DMS 273 (cell line): ENCODE results near the gene PCDH11Y.
"Not testable (repeated sequence)": the region's sequence is repeated elsewhere in the genome, so short reads cannot be mapped to it uniquely, and the experiment has no call there.

Source experiments
- DNase-seq: peaks from one replicate; lab custom pipeline; 2025; ENCODE audit not compliant: unreplicated experiment; lab: John Stamatoyannopoulos, UW

The PCDH11Y gene, protein sequence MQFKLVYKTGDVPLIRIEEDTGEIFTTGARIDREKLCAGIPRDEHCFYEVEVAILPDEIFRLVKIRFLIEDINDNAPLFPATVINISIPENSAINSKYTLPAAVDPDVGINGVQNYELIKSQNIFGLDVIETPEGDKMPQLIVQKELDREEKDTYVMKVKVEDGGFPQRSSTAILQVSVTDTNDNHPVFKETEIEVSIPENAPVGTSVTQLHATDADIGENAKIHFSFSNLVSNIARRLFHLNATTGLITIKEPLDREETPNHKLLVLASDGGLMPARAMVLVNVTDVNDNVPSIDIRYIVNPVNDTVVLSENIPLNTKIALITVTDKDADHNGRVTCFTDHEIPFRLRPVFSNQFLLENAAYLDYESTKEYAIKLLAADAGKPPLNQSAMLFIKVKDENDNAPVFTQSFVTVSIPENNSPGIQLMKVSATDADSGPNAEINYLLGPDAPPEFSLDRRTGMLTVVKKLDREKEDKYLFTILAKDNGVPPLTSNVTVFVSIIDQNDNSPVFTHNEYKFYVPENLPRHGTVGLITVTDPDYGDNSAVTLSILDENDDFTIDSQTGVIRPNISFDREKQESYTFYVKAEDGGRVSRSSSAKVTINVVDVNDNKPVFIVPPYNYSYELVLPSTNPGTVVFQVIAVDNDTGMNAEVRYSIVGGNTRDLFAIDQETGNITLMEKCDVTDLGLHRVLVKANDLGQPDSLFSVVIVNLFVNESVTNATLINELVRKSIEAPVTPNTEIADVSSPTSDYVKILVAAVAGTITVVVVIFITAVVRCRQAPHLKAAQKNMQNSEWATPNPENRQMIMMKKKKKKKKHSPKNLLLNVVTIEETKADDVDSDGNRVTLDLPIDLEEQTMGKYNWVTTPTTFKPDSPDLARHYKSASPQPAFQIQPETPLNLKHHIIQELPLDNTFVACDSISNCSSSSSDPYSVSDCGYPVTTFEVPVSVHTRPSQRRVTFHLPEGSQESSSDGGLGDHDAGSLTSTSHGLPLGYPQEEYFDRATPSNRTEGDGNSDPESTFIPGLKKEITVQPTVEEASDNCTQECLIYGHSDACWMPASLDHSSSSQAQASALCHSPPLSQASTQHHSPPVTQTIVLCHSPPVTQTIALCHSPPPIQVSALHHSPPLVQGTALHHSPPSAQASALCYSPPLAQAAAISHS (N-terminal part only)

DNA sequence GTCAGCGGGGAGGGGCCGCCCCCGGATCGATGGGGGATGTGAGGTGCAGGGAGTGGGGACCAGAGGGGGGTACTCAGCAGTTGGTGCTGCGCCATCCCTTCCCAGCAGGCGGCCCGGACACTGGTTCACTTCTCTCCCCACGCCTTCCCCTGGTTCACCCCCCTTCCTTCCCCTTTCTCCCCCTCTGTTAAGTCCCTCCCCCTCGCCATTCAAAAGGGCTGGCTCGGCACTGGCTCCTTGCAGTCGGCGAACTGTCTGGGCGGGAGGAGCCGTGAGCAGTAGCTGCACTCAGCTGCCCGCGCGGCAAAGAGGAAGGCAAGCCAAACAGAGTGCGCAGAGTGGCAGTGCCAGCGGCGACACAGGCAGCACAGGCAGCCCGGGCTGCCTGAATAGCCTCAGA is at the start of gene PCDH11Y:
TSS of gene PCDH11Y (plus strand) at position 240 of the 400 bp plus-strand sequence. CDS start 56,804 bp downstream, outside the sequence.
- not testable (repeated sequence) for DNase-seq

GRCh38 chrY:4967894-4968293 is 32.2 kb upstream of the PCDH11Y start:
- not testable (repeated sequence) for DNase-seq

- DNase-seq: not testable (repeated sequence)
Observed at GRCh38 chrY:4991743-4992400, 8.2 kb upstream of the PCDH11Y start.

GRCh38 chrY:4994892-4995291 is 5.2 kb upstream of the PCDH11Y start:
- DNase-seq: not testable (repeated sequence)

- DNase-seq: not testable (repeated sequence)
Observed at GRCh38 chrY:5002476-5003184, 2.5 kb downstream of the PCDH11Y start.

DNA sequence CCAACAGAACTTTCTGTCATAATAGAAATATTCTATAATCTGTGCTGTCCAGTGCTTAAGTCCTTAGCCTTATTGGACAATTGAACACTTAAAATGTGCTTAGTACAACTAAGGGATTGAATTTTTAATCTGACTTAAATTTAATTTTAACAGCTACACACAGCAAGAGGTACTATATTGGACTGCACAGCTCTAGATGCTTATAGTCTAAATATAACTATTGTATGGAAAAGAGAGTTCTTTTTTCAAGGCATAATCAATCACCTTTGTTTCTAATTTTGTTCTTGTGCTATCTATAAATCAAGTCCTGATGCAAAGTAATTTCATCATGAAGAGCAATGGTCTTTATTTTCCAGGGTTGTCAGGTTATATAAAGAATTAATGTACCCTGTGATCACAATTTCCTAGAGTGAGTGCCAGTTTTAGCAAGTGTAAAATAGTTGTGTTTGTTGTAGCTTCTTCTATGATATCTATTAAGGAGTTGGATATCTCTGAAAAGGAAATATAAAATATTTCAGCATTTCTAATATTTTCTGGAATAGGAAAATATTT is 39.0 kb downstream of the PCDH11Y start:
- DNase-seq: not testable (repeated sequence)

DNA sequence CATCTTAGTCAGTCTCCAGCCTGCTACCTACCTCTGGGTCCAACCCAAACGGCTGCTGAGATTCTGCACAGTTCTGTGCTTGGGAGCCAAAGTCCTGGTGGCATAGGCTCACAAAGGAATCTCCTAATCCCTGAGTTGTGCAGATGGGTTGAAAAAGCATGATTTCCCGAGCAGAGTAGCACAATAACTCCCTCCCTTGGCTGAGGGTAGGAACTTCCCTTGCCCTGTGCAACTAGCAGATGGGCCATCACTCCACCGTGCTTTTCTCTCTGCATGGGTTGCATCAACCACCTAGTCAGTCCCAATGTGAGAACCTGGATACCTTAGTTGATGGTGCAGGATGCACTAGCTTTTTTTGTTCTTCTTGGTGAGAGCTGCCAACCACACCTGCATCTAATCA is 82.9 kb downstream of the PCDH11Y start:
- DNase-seq: not testable (repeated sequence)

- not testable (repeated sequence) for DNase-seq
Observed at GRCh38 chrY:5182998-5183397, 182.9 kb downstream of the PCDH11Y start.

- DNase-seq: not testable (repeated sequence)
Observed at GRCh38 chrY:5215116-5215515, 215.0 kb downstream of the PCDH11Y start.

DNA sequence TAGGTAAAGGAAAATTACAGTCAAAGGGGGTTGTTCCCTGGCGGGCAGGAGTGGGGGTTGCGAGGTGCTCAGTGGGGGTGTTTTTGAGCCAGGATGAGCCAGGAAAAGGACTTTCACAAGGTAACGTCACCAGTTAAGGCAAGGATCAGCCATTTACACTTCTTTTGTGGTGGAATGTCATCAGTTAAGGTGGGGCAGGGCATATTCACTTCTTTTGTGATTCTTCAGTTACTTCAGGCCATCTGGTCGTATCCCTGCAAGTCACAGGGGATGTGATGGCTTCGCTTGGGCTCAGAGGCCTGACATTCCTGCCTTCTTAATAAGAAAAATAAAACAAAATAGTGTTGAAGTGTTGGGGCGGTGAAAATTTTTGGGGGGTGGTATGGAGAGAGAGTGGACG is 324.8 kb downstream of the PCDH11Y start:
- DNase-seq: not testable (repeated sequence)

DNA sequence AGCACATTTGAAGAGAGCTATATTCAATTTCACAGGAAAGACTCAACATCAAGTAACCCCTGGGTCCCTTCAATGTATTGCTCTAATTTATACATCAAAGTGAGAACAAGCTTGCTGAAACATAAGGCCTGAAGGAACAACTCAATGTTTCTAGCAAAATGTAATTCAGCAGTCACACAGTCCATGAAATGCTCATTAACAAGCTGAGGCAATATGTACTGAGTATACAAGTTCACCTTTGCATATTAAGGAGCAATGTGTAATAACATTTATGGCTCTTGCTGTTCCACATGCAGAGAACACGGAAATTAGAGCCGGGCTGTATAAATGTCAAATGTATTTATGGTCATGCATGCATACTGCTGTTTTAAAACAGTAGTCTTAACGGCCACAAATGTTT is 342.1 kb downstream of the PCDH11Y start:
- DNase-seq: not testable (repeated sequence)

DNA sequence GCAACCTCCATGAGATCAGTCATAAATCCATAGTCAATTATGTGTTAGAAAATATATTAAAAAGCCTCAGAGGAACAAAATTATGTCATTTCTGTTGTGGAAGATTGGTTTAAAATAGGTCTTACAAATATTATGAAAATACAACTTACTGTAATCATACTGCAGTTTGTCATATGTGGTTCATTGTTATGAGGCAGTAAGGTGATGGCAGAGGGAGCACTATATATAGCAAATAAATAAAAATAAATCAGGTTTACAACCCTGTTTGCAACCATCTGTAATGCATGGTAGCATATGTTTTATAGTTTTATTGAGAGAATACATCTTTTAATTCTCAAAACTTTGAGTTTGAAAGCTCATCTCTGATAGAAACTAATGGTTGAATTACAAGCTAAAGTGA is 543.6 kb downstream of the PCDH11Y start:
- not testable (repeated sequence) for DNase-seq

GRCh38 chrY:5638589-5638988 is 638.5 kb downstream of the PCDH11Y start:
- DNase-seq: not testable (repeated sequence)

- DNase-seq: not testable (repeated sequence)
Observed at GRCh38 chrY:5679265-5679664, 679.2 kb downstream of the PCDH11Y start.

- not testable (repeated sequence) for DNase-seq
Observed at GRCh38 chrY:5708727-5709126, 708.6 kb downstream of the PCDH11Y start.

- DNase-seq: not testable (repeated sequence)
Observed at GRCh38 chrY:5709788-5710381, 709.8 kb downstream of the PCDH11Y start.

- DNase-seq: not testable (repeated sequence)
Observed at GRCh38 chrY:5761403-5761802, 761.3 kb downstream of the PCDH11Y start.

- not testable (repeated sequence) for DNase-seq
Observed at GRCh38 chrY:5776485-5776884, 776.4 kb downstream of the PCDH11Y start.
